ENCODE data around the gene RCAN3. TPM values are rescaled to one million over a fixed set of nuclear protein-coding genes. Genes with fewer than 3 reads are reported as not detected.

Gene RCAN3
- total and polyA plus RNA-seq, 2 of the 13 experiments (the other 11 are each of a cell fraction or from before 2014, with no cell fraction given), result 12.2 to 13.3 TPM

DNA sequence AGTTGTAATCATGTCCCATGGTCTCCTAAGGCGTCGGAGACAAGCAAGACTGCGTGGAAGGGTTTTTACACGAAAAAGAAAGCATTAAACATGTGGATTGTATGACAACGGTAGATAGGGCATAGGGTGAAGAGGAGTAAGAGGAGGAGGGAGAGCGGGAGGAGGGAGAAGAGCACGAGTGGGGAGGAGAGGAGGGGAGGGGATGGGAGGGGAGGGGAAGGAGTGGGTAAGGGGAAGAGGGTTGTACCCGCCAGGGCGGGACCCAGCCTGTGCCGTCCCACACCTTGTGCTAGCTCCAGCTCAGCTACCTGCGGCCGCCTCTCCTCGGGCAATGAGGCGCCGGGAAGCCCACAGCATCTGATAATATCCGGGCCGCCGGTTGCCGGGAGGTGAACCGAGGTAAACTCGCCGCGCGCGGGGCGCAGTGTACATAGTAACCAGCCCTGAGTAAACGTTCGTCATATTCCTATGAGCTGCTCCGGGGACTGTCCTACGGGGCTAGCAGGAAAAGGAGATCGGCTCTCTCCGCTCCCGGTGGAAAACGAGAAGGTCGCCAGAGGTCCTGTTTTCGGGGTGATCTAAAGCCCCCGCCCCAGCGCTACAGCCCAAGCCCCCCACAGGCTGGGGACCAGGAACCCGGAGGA is 449 bp upstream of the RCAN3 start (continued):
- TF ChIP-seq HINFP (CRISPR knock-in tag; IDR thresholded peaks at IDR 0.05; ENCODE audit: low read depth), result no peak
- TF ChIP-seq ZNF253 (CRISPR knock-in tag; IDR thresholded peaks at IDR 0.05; ENCODE audit: borderline replicate concordance), result no peak
- TF ChIP-seq, protein P1, sequence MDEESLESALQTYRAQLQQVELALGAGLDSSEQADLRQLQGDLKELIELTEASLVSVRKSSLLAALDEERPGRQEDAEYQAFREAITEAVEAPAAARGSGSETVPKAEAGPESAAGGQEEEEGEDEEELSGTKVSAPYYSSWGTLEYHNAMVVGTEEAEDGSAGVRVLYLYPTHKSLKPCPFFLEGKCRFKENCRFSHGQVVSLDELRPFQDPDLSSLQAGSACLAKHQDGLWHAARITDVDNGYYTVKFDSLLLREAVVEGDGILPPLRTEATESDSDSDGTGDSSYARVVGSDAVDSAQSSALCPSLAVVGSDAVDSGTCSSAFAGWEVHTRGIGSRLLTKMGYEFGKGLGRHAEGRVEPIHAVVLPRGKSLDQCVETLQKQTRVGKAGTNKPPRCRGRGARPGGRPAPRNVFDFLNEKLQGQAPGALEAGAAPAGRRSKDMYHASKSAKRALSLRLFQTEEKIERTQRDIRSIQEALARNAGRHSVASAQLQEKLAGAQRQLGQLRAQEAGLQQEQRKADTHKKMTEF (CRISPR knock-in tag; IDR thresholded peaks at IDR 0.05), result no peak
- no peak for TF ChIP-seq ZNF335 (CRISPR knock-in tag; IDR thresholded peaks at IDR 0.05)
- TF ChIP-seq ERF (CRISPR knock-in tag; IDR thresholded peaks at IDR 0.05), result no peak; the same call in 1 of the 2 replicates
- no peak for TF ChIP-seq HOXA9 (CRISPR knock-in tag; IDR thresholded peaks at IDR 0.05; ENCODE audit: borderline replicate concordance)
- 0 out of 2 replicates have a peak, but pooled peaks have one; percentile 14 for TF ChIP-seq TCF7 (IDR thresholded peaks at IDR 0.05; ENCODE audit: low read depth)
- TF ChIP-seq SP5 (CRISPR knock-in tag; IDR thresholded peaks at IDR 0.05; ENCODE audit: borderline replicate concordance, low read depth), result no peak; the same call in 1 of the 2 replicates
- no peak for TF ChIP-seq ZFP36L1 (CRISPR knock-in tag; IDR thresholded peaks at IDR 0.05)
- TF ChIP-seq ARID4A (CRISPR knock-in tag; IDR thresholded peaks at IDR 0.05; ENCODE audit: borderline replicate concordance), result peak; percentile 54; the same call in 1 of the 2 replicates
- no peak for TF ChIP-seq CAMTA2 (CRISPR knock-in tag; IDR thresholded peaks at IDR 0.05; ENCODE audit: borderline replicate concordance)
- no peak for TF ChIP-seq ATF1 (CRISPR knock-in tag; IDR thresholded peaks at IDR 0.05)
- TF ChIP-seq ZNF260 (CRISPR knock-in tag; IDR thresholded peaks at IDR 0.05; ENCODE audit: borderline replicate concordance, low read depth), result no peak
- TF ChIP-seq EED (CRISPR knock-in tag; IDR thresholded peaks at IDR 0.05), result no peak
- TF ChIP-seq ZFP36 (IDR thresholded peaks at IDR 0.05; ENCODE audit: borderline replicate concordance, low read depth, low read length, partially characterized antibody), result no peak
- no peak for TF ChIP-seq ZBTB46 (CRISPR knock-in tag; IDR thresholded peaks at IDR 0.05; ENCODE audit: borderline replicate concordance)

All from HepG2 (cell line).